ENCODE data around the gene KDR.

DNA sequence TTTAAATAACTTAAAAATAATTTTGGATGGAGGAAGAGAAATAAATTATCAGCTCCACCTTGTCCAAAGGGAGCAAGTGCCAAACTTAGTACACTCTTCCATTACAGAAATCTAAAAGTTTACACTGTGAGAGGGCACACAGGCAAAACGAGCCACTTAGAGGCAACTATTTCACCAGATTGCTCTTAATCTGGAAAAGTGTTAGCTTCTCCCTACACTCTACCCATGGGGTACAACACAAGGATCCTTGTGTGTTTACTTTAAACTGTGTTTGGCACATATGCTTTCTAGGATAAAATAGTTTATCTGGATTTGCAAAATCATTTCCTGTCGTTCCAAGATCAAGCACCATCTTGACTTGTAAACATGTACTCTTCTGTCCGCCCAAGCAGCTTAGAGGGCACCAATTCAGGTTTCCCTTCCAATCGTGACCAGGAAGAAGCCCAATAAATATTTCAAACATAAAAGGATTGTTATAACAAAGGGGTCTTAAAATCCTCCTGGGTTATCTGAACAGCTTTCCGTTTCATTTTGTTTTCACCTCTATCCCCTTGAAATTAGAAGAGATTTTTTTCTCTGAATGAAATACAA lies 29.0 kb upstream of the KDR start:
- TF ChIP-seq, protein P1, sequence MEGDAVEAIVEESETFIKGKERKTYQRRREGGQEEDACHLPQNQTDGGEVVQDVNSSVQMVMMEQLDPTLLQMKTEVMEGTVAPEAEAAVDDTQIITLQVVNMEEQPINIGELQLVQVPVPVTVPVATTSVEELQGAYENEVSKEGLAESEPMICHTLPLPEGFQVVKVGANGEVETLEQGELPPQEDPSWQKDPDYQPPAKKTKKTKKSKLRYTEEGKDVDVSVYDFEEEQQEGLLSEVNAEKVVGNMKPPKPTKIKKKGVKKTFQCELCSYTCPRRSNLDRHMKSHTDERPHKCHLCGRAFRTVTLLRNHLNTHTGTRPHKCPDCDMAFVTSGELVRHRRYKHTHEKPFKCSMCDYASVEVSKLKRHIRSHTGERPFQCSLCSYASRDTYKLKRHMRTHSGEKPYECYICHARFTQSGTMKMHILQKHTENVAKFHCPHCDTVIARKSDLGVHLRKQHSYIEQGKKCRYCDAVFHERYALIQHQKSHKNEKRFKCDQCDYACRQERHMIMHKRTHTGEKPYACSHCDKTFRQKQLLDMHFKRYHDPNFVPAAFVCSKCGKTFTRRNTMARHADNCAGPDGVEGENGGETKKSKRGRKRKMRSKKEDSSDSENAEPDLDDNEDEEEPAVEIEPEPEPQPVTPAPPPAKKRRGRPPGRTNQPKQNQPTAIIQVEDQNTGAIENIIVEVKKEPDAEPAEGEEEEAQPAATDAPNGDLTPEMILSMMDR (conservative IDR thresholded peaks at IDR 0.05), result no peak
- TF ChIP-seq ZFX (IDR thresholded peaks at IDR 0.05), result no peak
